ENCODE measurements around the gene NINL.

NINL gene

GRCh38 chr20:25466846-25467245 lies 118.5 kb downstream of the NINL start:
- DNase-seq, result no peak

- DNase-seq, result no peak
Measured at GRCh38 chr20:25465243-25466135, 119.8 kb downstream of the NINL start.

- DNase-seq, result peak in 1 of 51 donors; percentile 8
Measured at GRCh38 chr20:25464501-25465242, 120.7 kb downstream of the NINL start.

- no peak for DNase-seq
Measured at GRCh38 chr20:25461786-25462545, 123.4 kb downstream of the NINL start.

- DNase-seq, result no peak
Measured at GRCh38 chr20:25461281-25461650, 124.1 kb downstream of the NINL start.

- no peak for DNase-seq
Measured at GRCh38 chr20:25460566-25461280, 124.6 kb downstream of the NINL start.

- DNase-seq, result no peak
Measured at GRCh38 chr20:25459916-25460535, 125.3 kb downstream of the NINL start.

- DNase-seq, result no peak
Measured at GRCh38 chr20:25459111-25459830, 126.1 kb downstream of the NINL start.

- no peak for DNase-seq
Measured at GRCh38 chr20:25457886-25458680, 127.2 kb downstream of the NINL start.

GRCh38 chr20:25454153-25454900 lies 131.0 kb downstream of the NINL start:
- DNase-seq, result no peak

GRCh38 chr20:25453035-25453810 lies 132.1 kb downstream of the NINL start:
- no peak for DNase-seq

GRCh38 chr20:25452333-25452732 lies 133.0 kb downstream of the NINL start:
- no peak for DNase-seq

- no peak for DNase-seq
Measured at GRCh38 chr20:25447671-25448070, 137.7 kb downstream of the NINL start.

GRCh38 chr20:25444556-25444955 lies 140.8 kb downstream of the NINL start:
- DNase-seq, result no peak

GRCh38 chr20:25439328-25439727 lies 146.0 kb downstream of the NINL start:
- DNase-seq, result no peak

GRCh38 chr20:25437153-25437581 lies 148.2 kb downstream of the NINL start:
- DNase-seq, result no peak

- no peak for DNase-seq
Measured at GRCh38 chr20:25424536-25424935, 160.8 kb downstream of the NINL start.

GRCh38 chr20:25422032-25422431 lies 163.3 kb downstream of the NINL start:
- no peak for DNase-seq
